Heart left ventricle (tissue), 13 donors: ENCODE results near the gene CCDC27.

Source experiments
- CTCF ChIP-seq, 12 donors: fragments of 200-600 bp; sonication (generic) in 4 of 12; IDR thresholded peaks; one replicate each; pipeline versions ENCODE4 v1.5.0 to v1.8.0; 2018 to 2022; ENCODE audit warnings: antibody characterized with exemption in 12 of 12, mild to moderate bottlenecking in 5 of 12
- POLR2A ChIP-seq, 2 donors: fragments of 450-650 bp; IDR thresholded peaks; one replicate each; pipeline ENCODE4 v1.6.1; 2017; ENCODE audit warnings: antibody characterized with exemption in 2 of 2, mild to moderate bottlenecking in 2 of 2, moderate library complexity in 2 of 2
- donor health status: ischemic (EF 13 %, LVEDD 7.1; RV severe dilation, severe dysfunction).
- donor health status: DM: no; HTN: yes; CAD: no.
- donor health status: DM: no; HTN: no; CAD: no.
- donor health status: ischemic (EF 25% LVEDD 6.9; RV normal size, moderate dysfunction).
- donor health status: ischemic (EF 25% LVEDD 5.7; RV mildly dilated, moderate dysfunction).
- donor health status: ischemic (EF 35%, LVEDD 5.7; RV mildly dilated, moderate dysfunction).
- donor health status: nonischemic (EF 11% LVEDD 7.7; RV severe dilation, severe dysfunction).
- donor health status: DM: yes; HTN: yes; CAD: no.
- donor health status: PGD.
- donor health status: ischemic (EF 29% LVEDD 5.4; RV normal size, mild dysfunction).
- donor health status: nonischemic (EF 23%, LVEDD 6.1; RV moderate dilation, normal function).

GRCh38 chr1:3743826-3744225 is 8.4 kb upstream of the CCDC27 start:
- TF ChIP-seq CTCF (IDR thresholded peaks at IDR 0.05), result no peak
- no peak for TF ChIP-seq POLR2A (IDR thresholded peaks at IDR 0.05)
